ENCODE data around the gene UCHL5.

Gene UCHL5

DNA sequence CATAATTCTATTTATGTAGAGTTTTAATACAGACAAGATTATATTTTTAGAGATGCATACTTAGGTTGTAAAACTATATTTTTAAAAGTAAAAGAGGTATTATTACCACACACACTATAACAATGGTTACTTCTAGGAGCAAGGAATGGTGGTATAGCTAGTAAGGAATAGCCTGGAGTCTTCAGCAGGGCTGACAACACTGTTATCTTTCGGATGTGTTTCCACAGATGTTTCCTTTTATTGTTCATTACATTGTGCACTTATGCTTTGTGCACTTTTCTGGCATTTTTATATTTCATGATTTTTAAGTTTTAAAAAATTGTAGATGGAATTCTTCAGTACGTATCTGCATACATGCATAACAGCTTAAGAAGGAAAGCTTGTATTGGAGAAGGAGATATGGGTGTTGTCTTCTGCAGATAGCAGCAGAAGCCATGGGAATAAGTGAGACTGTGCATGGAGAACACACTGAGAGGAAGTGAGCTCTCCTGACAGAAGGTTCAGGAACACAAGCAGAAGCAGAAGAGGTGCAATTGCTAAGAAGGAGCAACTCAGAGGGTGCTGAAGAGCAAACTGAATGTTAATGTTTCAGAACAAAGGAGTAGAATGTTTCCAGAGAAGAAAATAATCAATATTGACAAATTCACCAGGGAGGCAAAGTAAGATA, 91.8 kb downstream of the UCHL5 start:
- Histone ChIP-seq H3K36me3 (ENCODE audit: control insufficient read depth, insufficient read depth, low read length) (no peaks in the 10 kb centered on the region), H3K4me3 (replicated peaks; ENCODE audit: low read depth, low read length) (no peak overlapping the region), H3K27me3 (replicated peaks; ENCODE audit: control insufficient read depth, insufficient read depth, low read length) (no peaks in the 10 kb centered on the region)
- no peak for DNase-seq (ENCODE audit: extremely low read depth, insufficient read length)
- TF ChIP-seq, protein P1, sequence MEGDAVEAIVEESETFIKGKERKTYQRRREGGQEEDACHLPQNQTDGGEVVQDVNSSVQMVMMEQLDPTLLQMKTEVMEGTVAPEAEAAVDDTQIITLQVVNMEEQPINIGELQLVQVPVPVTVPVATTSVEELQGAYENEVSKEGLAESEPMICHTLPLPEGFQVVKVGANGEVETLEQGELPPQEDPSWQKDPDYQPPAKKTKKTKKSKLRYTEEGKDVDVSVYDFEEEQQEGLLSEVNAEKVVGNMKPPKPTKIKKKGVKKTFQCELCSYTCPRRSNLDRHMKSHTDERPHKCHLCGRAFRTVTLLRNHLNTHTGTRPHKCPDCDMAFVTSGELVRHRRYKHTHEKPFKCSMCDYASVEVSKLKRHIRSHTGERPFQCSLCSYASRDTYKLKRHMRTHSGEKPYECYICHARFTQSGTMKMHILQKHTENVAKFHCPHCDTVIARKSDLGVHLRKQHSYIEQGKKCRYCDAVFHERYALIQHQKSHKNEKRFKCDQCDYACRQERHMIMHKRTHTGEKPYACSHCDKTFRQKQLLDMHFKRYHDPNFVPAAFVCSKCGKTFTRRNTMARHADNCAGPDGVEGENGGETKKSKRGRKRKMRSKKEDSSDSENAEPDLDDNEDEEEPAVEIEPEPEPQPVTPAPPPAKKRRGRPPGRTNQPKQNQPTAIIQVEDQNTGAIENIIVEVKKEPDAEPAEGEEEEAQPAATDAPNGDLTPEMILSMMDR (IDR thresholded peaks at IDR 0.05; ENCODE audit: insufficient read depth, low read length, poor library complexity, severe bottlenecking): no peak

DNA sequence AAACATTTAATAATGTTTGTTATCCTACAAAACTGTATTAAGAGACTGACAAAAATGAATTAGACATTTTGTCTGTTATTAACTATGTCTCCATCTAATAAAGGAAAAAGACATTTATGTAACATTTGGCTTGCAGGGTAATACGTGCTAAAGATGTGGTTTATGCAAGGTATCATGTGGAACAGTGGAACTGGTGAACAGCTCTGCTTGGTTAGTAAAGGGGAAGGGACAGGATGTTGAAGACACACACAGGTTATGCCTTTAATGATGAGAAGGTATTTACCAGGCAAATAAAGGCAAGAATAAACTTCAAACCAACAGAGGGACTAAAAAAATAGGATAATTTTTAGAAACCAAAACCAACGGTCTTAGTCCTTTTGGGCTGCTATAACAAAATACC, 93.1 kb downstream of the UCHL5 start:
- no peak for DNase-seq (ENCODE audit: extremely low read depth, insufficient read length)
- H3K27me3 ChIP-seq (replicated peaks; ENCODE audit: control insufficient read depth, insufficient read depth, low read length): no peaks in the 10 kb centered on the region
- no peak overlapping the region for H3K4me3 ChIP-seq (replicated peaks; ENCODE audit: low read depth, low read length)
- TF ChIP-seq, protein P1 (IDR thresholded peaks at IDR 0.05; ENCODE audit: insufficient read depth, low read length, poor library complexity, severe bottlenecking): no peak
- H3K36me3 ChIP-seq (ENCODE audit: control insufficient read depth, insufficient read depth, low read length): no peaks in the 10 kb centered on the region

DNA sequence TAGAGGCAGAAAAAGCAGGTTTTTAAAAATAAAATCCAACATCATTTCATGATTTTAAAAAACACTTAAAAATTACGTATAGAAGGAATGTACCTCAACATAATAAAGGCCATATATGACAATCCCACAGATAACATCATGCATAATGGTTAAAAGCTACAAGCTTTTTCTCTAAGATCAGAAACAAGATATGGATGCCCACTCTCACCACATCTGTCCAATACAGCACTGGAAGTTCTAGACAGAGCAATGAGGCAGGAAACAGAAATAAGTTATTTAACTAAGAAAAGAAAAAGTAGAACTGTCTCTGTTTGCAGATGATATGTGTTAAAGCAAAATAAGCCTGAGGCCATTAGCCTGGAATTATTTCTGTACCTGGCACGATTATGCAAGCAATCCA, 96.3 kb downstream of the UCHL5 start:
- no peak for DNase-seq (ENCODE audit: extremely low read depth, insufficient read length)
- no peak overlapping the region for H3K4me3 ChIP-seq (replicated peaks; ENCODE audit: low read depth, low read length)
- H3K27me3 ChIP-seq (replicated peaks; ENCODE audit: control insufficient read depth, insufficient read depth, low read length): no peaks in the 10 kb centered on the region
- no peaks in the 10 kb centered on the region for H3K36me3 ChIP-seq (ENCODE audit: control insufficient read depth, insufficient read depth, low read length)
- TF ChIP-seq, protein P1 (IDR thresholded peaks at IDR 0.05; ENCODE audit: insufficient read depth, low read length, poor library complexity, severe bottlenecking): no peak
